HFFc6 (cell line): Measurements from ENCODE around the gene SAA2. TPM values are rescaled to one million over a fixed set of nuclear protein-coding genes. Genes with fewer than 3 reads are reported as not detected.

Source experiments
- DNase-seq: peaks from one replicate; pipeline ENCODE4 v3.0.0-alpha.2; 2018
- H3K27ac Mint-ChIP-seq: 2 replicates; pipeline ENCODE4 v1.8.0; 2020; ENCODE audit warnings: mild to moderate bottlenecking, mixed read lengths
- H3K27me3 Mint-ChIP-seq: 2 replicates; pipeline ENCODE4 v1.8.0; 2021; ENCODE audit warnings: mild to moderate bottlenecking, moderate library complexity, mixed read lengths; ENCODE audit not compliant: insufficient read depth
- H3K36me3 Mint-ChIP-seq: 2 replicates; pipeline ENCODE4 v1.8.0; 2021; ENCODE audit warnings: low read depth, mixed read lengths
- H3K4me1 Mint-ChIP-seq: 2 replicates; pipeline ENCODE4 v1.8.0; 2020; ENCODE audit warnings: low read depth, mixed read lengths
- H3K4me3 Mint-ChIP-seq: 2 replicates; pipeline ENCODE4 v1.8.0; 2020; ENCODE audit warnings: mild to moderate bottlenecking, moderate library complexity, mixed read lengths
- H3K9me3 Mint-ChIP-seq: 2 replicates; pipeline ENCODE4 v1.8.0; 2020; ENCODE audit warnings: mild to moderate bottlenecking, mixed read lengths
- CTCF ChIP-seq: fragments of 200-600 bp; sonication (generic); IDR thresholded peaks from 2 replicates; pipeline ENCODE4 v1.5.0; 2021; ENCODE audit warnings: antibody characterized with exemption, mild to moderate bottlenecking
- total RNA-seq, 6 experiments: library from RNA; stranded (reverse); fragmentation: NEBNext Ultra II Directional; extraction: Animal tissue kit (Norgen Biotek cat#: 25700); gene quantifications; 2 replicates in 1 of 6; 3 replicates in 5 of 6; pipeline ENCODE4 v1.2.3, GENCODE V29; 2021

Gene SAA2
- total RNA-seq, 6 experiments from 2014 or later: not detected

- TF ChIP-seq CTCF: peak; percentile 95
- Mint-ChIP-seq H3K36me3 (no peaks in the 10 kb centered on the region), H3K27ac (no peak overlapping the region), H3K4me3 (no peak overlapping the region), H3K27me3 (peaks cover 17% of the 10 kb centered on the region), H3K9me3 (no peaks in the 10 kb centered on the region), H3K4me1 (peaks cover 25% of the 10 kb centered on the region)
- DNase-seq: peak; percentile 67
Measured at GRCh38 chr11:18243783-18244362, 4.6 kb downstream of the SAA2 start.

- no peaks in the 10 kb centered on the region for H3K36me3 Mint-ChIP-seq
- DNase-seq: no peak
- TF ChIP-seq CTCF: no peak
- peaks cover 33% of the 10 kb centered on the region for H3K27me3 Mint-ChIP-seq
- H3K4me3 Mint-ChIP-seq: no peak overlapping the region
- no peak overlapping the region for H3K27ac Mint-ChIP-seq
- H3K4me1 Mint-ChIP-seq: peaks cover 9% of the 10 kb centered on the region
- H3K9me3 Mint-ChIP-seq: no peaks in the 10 kb centered on the region
Measured at GRCh38 chr11:18239655-18240054, 8.8 kb downstream of the SAA2 start.

GRCh38 chr11:18236664-18237356 is 11.7 kb downstream of the SAA2 start, which contains the start of gene SAA4:
Gene SAA4 (minus strand): TSS chr11:18236802. CDS start chr11:18235926, 876 bp downstream.
- Mint-ChIP-seq H3K27me3 (peaks cover 29% of the 10 kb centered on the region), H3K9me3 (no peaks in the 10 kb centered on the region), H3K4me3 (no peak within 1 kb of the TSS), H3K27ac (no peak within 1 kb of the TSS), H3K4me1 (peaks cover 6% of the 10 kb centered on the region; the same call in 1 of the 2 replicates), H3K36me3 (no peaks in the 10 kb centered on the region)
- TF ChIP-seq CTCF: no peak
- no peak for DNase-seq

- Mint-ChIP-seq H3K9me3 (no peaks in the 10 kb centered on the region), H3K27me3 (peaks cover 29% of the 10 kb centered on the region), H3K4me3 (no peak overlapping the region), H3K36me3 (no peaks in the 10 kb centered on the region), H3K4me1 (peaks cover 6% of the 10 kb centered on the region; the same call in 1 of the 2 replicates), H3K27ac (no peak overlapping the region)
- no peak for DNase-seq
- TF ChIP-seq CTCF: no peak
Measured at GRCh38 chr11:18235394-18236334, 12.8 kb downstream of the SAA2 start.

- no peaks in the 10 kb centered on the region for H3K9me3 Mint-ChIP-seq
- no peak for TF ChIP-seq CTCF
- peaks cover 6% of the 10 kb centered on the region; the same call in 1 of the 2 replicates for H3K4me1 Mint-ChIP-seq
- peaks cover 24% of the 10 kb centered on the region for H3K27me3 Mint-ChIP-seq
- no peak for DNase-seq
- no peaks in the 10 kb centered on the region for H3K36me3 Mint-ChIP-seq
- H3K27ac Mint-ChIP-seq: no peak overlapping the region
- H3K4me3 Mint-ChIP-seq: no peak overlapping the region
Measured at GRCh38 chr11:18233912-18234311, 14.6 kb downstream of the SAA2 start.
